A549 (cell line): ENCODE results near the gene PPP1R7. TPM values are rescaled to one million over a fixed set of nuclear protein-coding genes. Genes with fewer than 3 reads are reported as not detected.

ENCODE experiments used
- ATAC-seq, 2 experiments: fragments of 200-7000 bp in 1 of 2; fragments of >200 bp in 1 of 2; cut with Nextera tagmentation in 1 of 2; cut with Tn5 transposase in 1 of 2; 3 replicates each; pipeline versions ENCODE4 v1.8.0 to v1.9.1; 2018 to 2020; ENCODE audit warnings: mild to moderate bottlenecking in 1 of 2, moderate library complexity in 1 of 2
- CTCF ChIA-PET: fragments of 300-600 bp; sonication (Branson Sonifier 250); formaldehyde crosslinking; extraction: SDS; loops from one replicate; lab custom pipeline; 2021; ENCODE audit warnings: antibody characterized with exemption, inconsistent platforms; lab: Yijun Ruan, JAX
- POLR2A ChIA-PET: fragments of 350-600 bp; formaldehyde crosslinking; extraction: SDS; loops from one replicate; lab custom pipeline; 2021; ENCODE audit warnings: antibody characterized with exemption, inconsistent platforms; lab: Yijun Ruan, JAX
- DNase-seq, 2 experiments: peaks; one replicate each; pipeline versions ENCODE4 v3.0.0 to v3.0.0-alpha.2; 2011 to 2016; ENCODE audit warnings: low read depth in 1 of 2, low spot score in 1 of 2
- FAIRE-seq: peaks from 2 replicates; lab custom pipeline; 2011; peaks lifted over from hg19 to GRCh38; lab: Jason Lieb, UNC
- H3K27ac ChIP-seq, 2 experiments: fragments of >200 bp; sonication (Bioruptor Twin); formaldehyde crosslinking; 3 replicates each; pipeline ENCODE4 v1.5.1; 2016 to 2017
- H3K4me1 ChIP-seq: fragments of >200 bp; sonication (Bioruptor Twin); formaldehyde crosslinking; 3 replicates; pipeline ENCODE4 v1.6.1; 2016
- H3K4me2 ChIP-seq: fragments of >200 bp; sonication (Bioruptor Twin); formaldehyde crosslinking; 3 replicates; pipeline ENCODE4 v1.6.1; 2016
- H3K4me3 ChIP-seq: fragments of >200 bp; sonication (Bioruptor Twin); formaldehyde crosslinking; 3 replicates; pipeline ENCODE4 v1.5.1; 2016
- H3K9me3 ChIP-seq: fragments of >200 bp; sonication (Bioruptor Twin); formaldehyde crosslinking; 3 replicates; pipeline ENCODE4 v1.6.1; 2016
- CBX8 ChIP-seq: fragments of 200-600 bp; sonication (generic); IDR thresholded peaks from 2 replicates; pipeline ENCODE4 v1.6.1; 2016
- CEBPB ChIP-seq, 2 experiments: fragments of >200 bp in 1 of 2; sonication (Bioruptor Twin) in 1 of 2; formaldehyde crosslinking in 1 of 2; IDR thresholded peaks; 2 replicates each; pipeline ENCODE4 v1.6.1; 2012 to 2016
- CHD4 ChIP-seq: fragments of 200-600 bp; sonication (generic); IDR thresholded peaks from 2 replicates; pipeline ENCODE4 v1.6.1; 2016; ENCODE audit warnings: antibody characterized with exemption, mild to moderate bottlenecking, borderline replicate concordance
- CTCF ChIP-seq: fragments of >200 bp; sonication (Bioruptor Twin); formaldehyde crosslinking; IDR thresholded peaks from 3 replicates; pipeline ENCODE4 v1.5.1; 2016
- E2F6 ChIP-seq: IDR thresholded peaks from 2 replicates; pipeline ENCODE4 v1.6.1; 2012; ENCODE audit warnings: low read depth, borderline replicate concordance
- EHMT2 ChIP-seq: fragments of 200-600 bp; sonication (generic); IDR thresholded peaks from 2 replicates; pipeline ENCODE4 v1.6.1; 2016; ENCODE audit warnings: antibody characterized with exemption, low read depth, mild to moderate bottlenecking, moderate library complexity
- FOSB ChIP-seq: fragments of 250-450 bp; sonication (Bioruptor Pico); IDR thresholded peaks from 2 replicates; pipeline ENCODE4 v1.5.0; 2020; ENCODE audit warnings: mild to moderate bottlenecking, moderate library complexity
- GATA3 ChIP-seq: IDR thresholded peaks from 2 replicates; pipeline ENCODE4 v1.6.1; 2012; ENCODE audit warnings: borderline replicate concordance
- HDAC2 ChIP-seq: fragments of 200-600 bp; sonication (generic); IDR thresholded peaks from 2 replicates; pipeline ENCODE4 v1.6.1; 2016
- HEYL ChIP-seq: fragments of 250-450 bp; sonication (Bioruptor Pico); IDR thresholded peaks from 2 replicates; pipeline ENCODE4 v1.8.0; 2021; ENCODE audit warnings: mild to moderate bottlenecking, moderate library complexity
- HMGXB4 ChIP-seq: fragments of 250-450 bp; sonication (Bioruptor Pico); IDR thresholded peaks from 2 replicates; pipeline ENCODE4 v1.5.0; 2021; ENCODE audit warnings: mild to moderate bottlenecking, moderate library complexity, borderline replicate concordance
- HOXA7 ChIP-seq: fragments of 250-450 bp; sonication (Bioruptor Pico); IDR thresholded peaks from 2 replicates; pipeline ENCODE4 v1.5.0; 2020; ENCODE audit warnings: mild to moderate bottlenecking, moderate library complexity
- HOXB5 ChIP-seq: fragments of 250-450 bp; sonication (Bioruptor Pico); IDR thresholded peaks from 2 replicates; pipeline ENCODE4 v1.5.0; 2020; ENCODE audit warnings: mild to moderate bottlenecking, moderate library complexity
- JUNB ChIP-seq: fragments of >200 bp; sonication (Bioruptor Twin); formaldehyde crosslinking; IDR thresholded peaks from 2 replicates; pipeline ENCODE4 v1.6.1; 2016
- MAFK ChIP-seq: fragments of 450-650 bp; IDR thresholded peaks from 2 replicates; pipeline ENCODE4 v1.6.1; 2014; ENCODE audit not compliant: partially characterized antibody
- MAX ChIP-seq: IDR thresholded peaks from 2 replicates; pipeline ENCODE4 v1.6.1; 2012
- NFE2L2 ChIP-seq: fragments of 150-350 bp; conservative IDR thresholded peaks from 2 replicates; pipeline ENCODE4 v1.6.1; 2014; ENCODE audit warnings: low read length
- NR3C1 ChIP-seq: fragments of >200 bp; sonication (Bioruptor Twin); formaldehyde crosslinking; IDR thresholded peaks from 3 replicates; pipeline ENCODE4 v1.6.1; 2017
- PBX3 ChIP-seq: IDR thresholded peaks from 2 replicates; pipeline ENCODE4 v1.6.1; 2012
- PHF8 ChIP-seq: fragments of 200-600 bp; sonication (generic); IDR thresholded peaks from 2 replicates; pipeline ENCODE4 v1.6.1; 2016; ENCODE audit warnings: low read depth, mild to moderate bottlenecking, antibody characterized with exemption, moderate library complexity, borderline replicate concordance
- POLR2A ChIP-seq: IDR thresholded peaks from 2 replicates; pipeline ENCODE4 v1.6.1; 2012; ENCODE audit warnings: mild to moderate bottlenecking, low read length
- POLR2AphosphoS2 ChIP-seq: conservative IDR thresholded peaks from 2 replicates; pipeline ENCODE4 v1.6.1; 2012; ENCODE audit warnings: low read length, improper control_type of control experiment, inconsistent platforms
- REST ChIP-seq: fragments of 200-600 bp; sonication (generic); IDR thresholded peaks from 2 replicates; pipeline ENCODE4 v1.6.1; 2016; ENCODE audit warnings: antibody characterized with exemption, mild to moderate bottlenecking, moderate library complexity
- RNF2 ChIP-seq: fragments of 200-600 bp; sonication (generic); IDR thresholded peaks from 2 replicates; pipeline ENCODE4 v1.6.1; 2016; ENCODE audit warnings: low read depth, mild to moderate bottlenecking, antibody characterized with exemption, moderate library complexity, borderline replicate concordance
- TP53 ChIP-seq: fragments of 250-450 bp; sonication (Bioruptor Pico); IDR thresholded peaks from 2 replicates; pipeline ENCODE4 v1.5.0; 2021; ENCODE audit warnings: mild to moderate bottlenecking, moderate library complexity
- ZFP36 ChIP-seq: fragments of 450-650 bp; IDR thresholded peaks from 2 replicates; pipeline ENCODE4 v1.6.1; 2014; ENCODE audit warnings: borderline replicate concordance; ENCODE audit not compliant: partially characterized antibody
- ZSCAN20 ChIP-seq: fragments of 250-450 bp; sonication (Bioruptor Pico); IDR thresholded peaks from 2 replicates; pipeline ENCODE4 v1.8.0; 2022; ENCODE audit warnings: mild to moderate bottlenecking, moderate library complexity
- WGBS: methylation state at CpG from one replicate; pipeline ENCODE4 v1.1.6; 2017; ENCODE audit errors: missing lambda C conversion rate; 5-methylcytosine and 5-hydroxymethylcytosine counted together
- polyA plus RNA-seq, 4 experiments: library from polyadenylated mRNA; depleted of rRNA in 3 of 4; stranded (reverse); fragments of >200 nt; fragmentation: RNase III in 1 of 4; extraction: RNeasy Plus Mini Kit Qiagen cat#74134 plus additional on column Dnase treatment in 1 of 4; gene quantifications; 2 replicates in 3 of 4; 3 replicates in 1 of 4; pipeline ENCODE4 v1.2.3, GENCODE V29; 2011 to 2017

Gene PPP1R7
- polyA plus RNA-seq, 2 of the 4 experiments (the other 2 are of a cell fraction): 76.4 to 124 TPM

GRCh38 chr2:241148239-241148638 lies 2.0 kb upstream of the PPP1R7 start:
- 81% methylated on average over 3 of the region's 4 CpGs for WGBS
- FAIRE-seq (no peak), DNase-seq (no peak), ATAC-seq (no peak)
- peak overlapping the region; percentile 69 to 89; a peak in 2 of 6 replicates for H3K27ac ChIP-seq
- H3K4me3 ChIP-seq: peak overlapping the region; percentile 81
- no peak for TF ChIP-seq HOXB5 (CRISPR knock-in tag)
- no peak for TF ChIP-seq HOXA7 (CRISPR knock-in tag)
- no peak for TF ChIP-seq HEYL (CRISPR knock-in tag)
- no peak for TF ChIP-seq GATA3
- no peak for TF ChIP-seq E2F6
- no peak for TF ChIP-seq HDAC2
- no peak for TF ChIP-seq ZSCAN20 (CRISPR knock-in tag)
- no peak for TF ChIP-seq CBX8
- no peak for TF ChIP-seq TP53 (CRISPR knock-in tag)
- TF ChIP-seq REST: no peak
- TF ChIP-seq MAX: no peak
- no peak for TF ChIP-seq NFE2L2
- no peak for TF ChIP-seq HMGXB4 (CRISPR knock-in tag)
- no peak for TF ChIP-seq PHF8
- TF ChIP-seq NR3C1: no peak
- ChIA-PET POLR2A (interaction anchor here (1.5 kb wide), 1 partner anchor 46 kb away, joined by 9 read pairs; the partner anchor contains the start of gene MTERF4), CTCF (no interaction called here)
- H3K9me3 ChIP-seq: no peaks in the 10 kb centered on the region
- peaks cover 13% of the 10 kb centered on the region for H3K4me1 ChIP-seq
- peak overlapping the region; percentile 96 for H3K4me2 ChIP-seq

GRCh38 chr2:241148891-241149674 lies 1.2 kb upstream of the PPP1R7 start, which contains the start of gene PASK:
Gene PASK (minus strand): TSS chr2:241149472. CDS start chr2:241143032, 6,440 bp downstream.
- ATAC-seq: peak; percentile 91 to 96
- Histone ChIP-seq H3K27ac (peak within 1 kb of the TSS; percentile 86 to 93), H3K4me3 (peak within 1 kb of the TSS; percentile 81), H3K9me3 (no peaks in the 10 kb centered on the region), H3K4me1 (peaks cover 13% of the 10 kb centered on the region), H3K4me2 (peak within 1 kb of the TSS; percentile 96)
- ChIA-PET POLR2A (interaction anchor here (0.9 to 1.5 kb wide), 4 partner anchors 47 to 563 kb away, joined by 3 to 9 read pairs (median 3); partner anchors contain the start of genes CAPN10, HDLBP, ING5 and MTERF4), CTCF (interaction anchor here (1.1 to 1.6 kb wide), 3 partner anchors 9 to 234 kb away, joined by 3 to 4 read pairs (median 3); no protein-coding TSS in a partner anchor)
- 3% methylated on average over 33 of the region's 88 CpGs for WGBS
- no peak for FAIRE-seq
- DNase-seq: peak; percentile 90 to 96
- TF ChIP-seq CBX8: no peak
- no peak for TF ChIP-seq PHF8
- no peak for TF ChIP-seq ZFP36
- TF ChIP-seq CTCF: no peak
- no peak for TF ChIP-seq MAFK
- TF ChIP-seq CHD4: no peak
- TF ChIP-seq POLR2AphosphoS2: no peak
- no peak for TF ChIP-seq RNF2
- TF ChIP-seq ZSCAN20 (CRISPR knock-in tag): no peak
- peak; percentile 76 for TF ChIP-seq MAX
- no peak for TF ChIP-seq JUNB
- peak; percentile 7; the same call in 1 of the 2 replicates for TF ChIP-seq POLR2A
- TF ChIP-seq FOSB (CRISPR knock-in tag): no peak
- TF ChIP-seq PBX3: peak; percentile 89
- no peak for TF ChIP-seq CEBPB (IDR thresholded peaks at IDR 0.05)
- no peak for TF ChIP-seq EHMT2
